Stomach smooth muscle (tissue), 2 donors: ENCODE data around the gene RBMS3.
"Not testable (repeated sequence)": the region's sequence is repeated elsewhere in the genome, so short reads cannot be mapped to it uniquely, and the experiment has no call there.

Source experiments
- H3K27ac ChIP-seq: one replicate; pipeline ENCODE4 v1.7.0; 2013; ENCODE audit warnings: mild to moderate bottlenecking, low read length, inconsistent platforms
- H3K27me3 ChIP-seq, 2 donors: one replicate each; pipeline ENCODE4 v1.7.0; 2013; ENCODE audit warnings: low read length in 2 of 2; ENCODE audit not compliant: insufficient read depth in 2 of 2, control insufficient read depth in 1 of 2
- H3K36me3 ChIP-seq, 2 donors: one replicate each; pipeline ENCODE4 v1.7.0; 2013; ENCODE audit warnings: low read length in 2 of 2; ENCODE audit not compliant: control insufficient read depth in 2 of 2, insufficient read depth in 2 of 2
- H3K4me1 ChIP-seq: one replicate; pipeline ENCODE4 v1.7.0; 2013; ENCODE audit warnings: low read length; ENCODE audit not compliant: control insufficient read depth, insufficient read depth
- H3K4me3 ChIP-seq, 2 donors: one replicate each; pipeline ENCODE4 v1.7.0; 2013; ENCODE audit warnings: low read length in 2 of 2
- H3K9ac ChIP-seq, 2 donors: one replicate each; pipeline ENCODE4 v1.7.0; 2013; ENCODE audit warnings: low read length in 2 of 2, mild to moderate bottlenecking in 1 of 2
- H3K9me3 ChIP-seq, 2 donors: one replicate each; pipeline ENCODE4 v1.7.0; 2013; ENCODE audit warnings: low read length in 2 of 2; ENCODE audit not compliant: control insufficient read depth in 2 of 2
- donor health status: healthy.
- donor health status: Pancreatic carcinoma.

Gene RBMS3

GRCh38 chr3:29356062-29356461 is 75.2 kb downstream of the RBMS3 start:
- no peaks in the 10 kb centered on the region for H3K27me3 ChIP-seq
- no peak overlapping the region for H3K9ac ChIP-seq
- H3K9me3 ChIP-seq: no peaks in the 10 kb centered on the region

GRCh38 chr3:29360289-29360688 is 79.4 kb downstream of the RBMS3 start:
- not testable (repeated sequence) for H3K27me3 ChIP-seq, H3K4me1 ChIP-seq, H3K27ac ChIP-seq, H3K9ac ChIP-seq, H3K36me3 ChIP-seq, H3K9me3 ChIP-seq, H3K4me3 ChIP-seq

More at GRCh38 chr3:29356062-29356461, 75.2 kb downstream of the RBMS3 start:
- no peak overlapping the region for H3K27ac ChIP-seq
- no peaks in the 10 kb centered on the region for H3K4me1 ChIP-seq
- no peaks in the 10 kb centered on the region for H3K36me3 ChIP-seq
- no peak overlapping the region for H3K4me3 ChIP-seq

- H3K27ac ChIP-seq: no peak overlapping the region
Measured at GRCh38 chr3:29363110-29363509, 82.2 kb downstream of the RBMS3 start.

GRCh38 chr3:29370021-29370420 is 89.2 kb downstream of the RBMS3 start:
- no peak overlapping the region for H3K4me3 ChIP-seq
- H3K9me3 ChIP-seq: no peaks in the 10 kb centered on the region
- no peak overlapping the region for H3K27ac ChIP-seq
- H3K9ac ChIP-seq: no peak overlapping the region
- H3K4me1 ChIP-seq: peaks cover 3% of the 10 kb centered on the region
- no peaks in the 10 kb centered on the region for H3K27me3 ChIP-seq
- no peaks in the 10 kb centered on the region for H3K36me3 ChIP-seq

More at GRCh38 chr3:29363110-29363509, 82.2 kb downstream of the RBMS3 start:
- Histone ChIP-seq H3K4me3 (no peak overlapping the region), H3K4me1 (no peaks in the 10 kb centered on the region), H3K9me3 (no peaks in the 10 kb centered on the region), H3K27me3 (no peaks in the 10 kb centered on the region), H3K9ac (no peak overlapping the region), H3K36me3 (no peaks in the 10 kb centered on the region)

GRCh38 chr3:29370476-29371420 is 89.9 kb downstream of the RBMS3 start:
- Histone ChIP-seq H3K4me1 (peaks cover 3% of the 10 kb centered on the region), H3K4me3 (no peak overlapping the region), H3K27ac (no peak overlapping the region), H3K9me3 (no peaks in the 10 kb centered on the region), H3K27me3 (no peaks in the 10 kb centered on the region), H3K36me3 (no peaks in the 10 kb centered on the region), H3K9ac (no peak overlapping the region)

- no peaks in the 10 kb centered on the region for H3K27me3 ChIP-seq
- H3K9ac ChIP-seq: no peak overlapping the region
Measured at GRCh38 chr3:29373131-29373680, 92.3 kb downstream of the RBMS3 start.

GRCh38 chr3:29374226-29374625 is 93.4 kb downstream of the RBMS3 start:
- H3K27me3 ChIP-seq: no peaks in the 10 kb centered on the region
- H3K36me3 ChIP-seq: no peaks in the 10 kb centered on the region
- H3K9me3 ChIP-seq: no peaks in the 10 kb centered on the region
- H3K27ac ChIP-seq: no peak overlapping the region
- H3K9ac ChIP-seq: no peak overlapping the region
- H3K4me3 ChIP-seq: no peak overlapping the region
- H3K4me1 ChIP-seq: peaks cover 3% of the 10 kb centered on the region

More at GRCh38 chr3:29373131-29373680, 92.3 kb downstream of the RBMS3 start:
- Histone ChIP-seq H3K4me1 (peaks cover 3% of the 10 kb centered on the region), H3K4me3 (no peak overlapping the region), H3K27ac (no peak overlapping the region), H3K36me3 (no peaks in the 10 kb centered on the region), H3K9me3 (no peaks in the 10 kb centered on the region)

- H3K4me1 ChIP-seq: peaks cover 2% of the 10 kb centered on the region
- no peak overlapping the region for H3K9ac ChIP-seq
- H3K27me3 ChIP-seq: no peaks in the 10 kb centered on the region
- H3K36me3 ChIP-seq: no peaks in the 10 kb centered on the region
- H3K9me3 ChIP-seq: no peaks in the 10 kb centered on the region
- H3K27ac ChIP-seq: no peak overlapping the region
- no peak overlapping the region for H3K4me3 ChIP-seq
Measured at GRCh38 chr3:29379097-29379496, 98.2 kb downstream of the RBMS3 start.

GRCh38 chr3:29381595-29381994 is 100.7 kb downstream of the RBMS3 start:
- Histone ChIP-seq H3K27ac (no peak overlapping the region), H3K9ac (no peak overlapping the region), H3K4me1 (peaks cover 2% of the 10 kb centered on the region), H3K36me3 (no peaks in the 10 kb centered on the region), H3K27me3 (no peaks in the 10 kb centered on the region), H3K9me3 (no peaks in the 10 kb centered on the region), H3K4me3 (no peak overlapping the region)

- H3K4me3 ChIP-seq: no peak overlapping the region
- no peaks in the 10 kb centered on the region for H3K36me3 ChIP-seq
- no peaks in the 10 kb centered on the region for H3K27me3 ChIP-seq
- no peak overlapping the region for H3K27ac ChIP-seq
- H3K9ac ChIP-seq: no peak overlapping the region
- no peaks in the 10 kb centered on the region for H3K9me3 ChIP-seq
- peaks cover 2% of the 10 kb centered on the region for H3K4me1 ChIP-seq
Measured at GRCh38 chr3:29382409-29382808, 101.5 kb downstream of the RBMS3 start.

GRCh38 chr3:29382845-29383244 is 102.0 kb downstream of the RBMS3 start:
- Histone ChIP-seq H3K4me1 (peaks cover 2% of the 10 kb centered on the region), H3K27ac (no peak overlapping the region), H3K27me3 (no peaks in the 10 kb centered on the region), H3K9ac (no peak overlapping the region), H3K9me3 (no peaks in the 10 kb centered on the region), H3K36me3 (no peaks in the 10 kb centered on the region), H3K4me3 (no peak overlapping the region)
